H1 (cell line): ENCODE results near the gene BFSP2. TPM values are rescaled to one million over a fixed set of nuclear protein-coding genes. Genes with fewer than 3 reads are reported as not detected.

ENCODE experiments used
- CTCF ChIA-PET: fragments of 300-600 bp; sonication (Branson Sonifier 250); formaldehyde crosslinking; loops from one replicate; lab custom pipeline; 2021; ENCODE audit not compliant: partially characterized antibody; lab: Charles Lee
- POLR2A ChIA-PET: fragments of 300-600 bp; sonication (Branson Sonifier 250); formaldehyde crosslinking; loops from one replicate; lab custom pipeline; 2021; ENCODE audit warnings: inconsistent platforms; ENCODE audit not compliant: partially characterized antibody; lab: Charles Lee
- DNase-seq, 2 experiments: peaks; one replicate each; pipeline versions ENCODE4 v3.0.0 to v3.0.0-alpha.2; 2010 to 2022; ENCODE audit warnings: low spot score in 2 of 2, low read depth in 1 of 2, mixed read lengths in 1 of 2
- FAIRE-seq: peaks from 2 replicates; lab custom pipeline; 2011; peaks lifted over from hg19 to GRCh38; lab: Jason Lieb, UNC
- H2AFZ ChIP-seq: 2 replicates; pipeline ENCODE4 v1.8.1; 2012; ENCODE audit warnings: low read length, inconsistent platforms
- H2AK5ac ChIP-seq: 2 replicates; pipeline ENCODE4 v1.6.1; 2013; ENCODE audit warnings: low read depth, low read length
- H2BK120ac ChIP-seq: replicated peaks from 2 replicates; pipeline ENCODE3; 2013; ENCODE audit warnings: low read depth, low read length, inconsistent platforms
- H2BK12ac ChIP-seq: 2 replicates; pipeline ENCODE4 v1.6.1; 2013; ENCODE audit warnings: low read depth, low read length
- H2BK15ac ChIP-seq: 2 replicates; pipeline ENCODE4 v1.6.1; 2013; ENCODE audit warnings: low read length
- H2BK20ac ChIP-seq: 2 replicates; pipeline ENCODE4 v1.6.1; 2013; ENCODE audit warnings: low read length
- H2BK5ac ChIP-seq: 2 replicates; pipeline ENCODE4 v1.6.1; 2013; ENCODE audit warnings: low read depth, low read length
- H3K14ac ChIP-seq: 2 replicates; pipeline ENCODE4 v1.6.1; 2013; ENCODE audit warnings: inconsistent platforms; ENCODE audit not compliant: insufficient read length
- H3K18ac ChIP-seq: 2 replicates; pipeline ENCODE4 v1.6.1; 2013; ENCODE audit warnings: low read length; ENCODE audit errors: extremely low read depth
- H3K23ac ChIP-seq: 2 replicates; pipeline ENCODE4 v1.6.1; 2013; ENCODE audit warnings: inconsistent platforms; ENCODE audit not compliant: insufficient read length
- H3K23me2 ChIP-seq: 2 replicates; pipeline ENCODE4 v1.6.1; 2013; ENCODE audit warnings: low read depth, low read length
- H3K27ac ChIP-seq: 2 replicates; pipeline ENCODE4 v1.6.1; 2011; ENCODE audit warnings: low read depth, low read length, inconsistent platforms
- H3K27me3 ChIP-seq, 4 experiments: replicated peaks in 1 of 4; 1 replicate in 1 of 4; 2 replicates in 3 of 4; pipeline versions ENCODE4 v1.6.1 to v1.8.1; 2011 to 2013; ENCODE audit warnings: low read length in 3 of 4, mild to moderate bottlenecking in 3 of 4, inconsistent platforms in 2 of 4, mixed read lengths in 2 of 4, moderate library complexity in 1 of 4; ENCODE audit not compliant: control insufficient read depth in 3 of 4, insufficient read depth in 3 of 4; ENCODE audit errors: extremely low read depth in 1 of 4
- H3K36me3 ChIP-seq, 4 experiments: 2 replicates each; pipeline versions ENCODE4 v1.6.1 to v1.8.1; 2011 to 2013; ENCODE audit warnings: mild to moderate bottlenecking in 4 of 4, low read length in 3 of 4, moderate library complexity in 2 of 4, control low read depth in 1 of 4, inconsistent platforms in 1 of 4; ENCODE audit not compliant: insufficient read depth in 4 of 4, control insufficient read depth in 2 of 4
- H3K4ac ChIP-seq: replicated peaks from 2 replicates; pipeline ENCODE3; 2013; ENCODE audit warnings: low read length, low read depth, mixed read lengths, inconsistent platforms; ENCODE audit not compliant: insufficient read length
- H3K4me1 ChIP-seq, 4 experiments: replicated peaks in 1 of 4; 1 replicate in 1 of 4; 2 replicates in 3 of 4; pipeline versions ENCODE4 v1.6.1 to v1.8.1; 2011 to 2013; ENCODE audit warnings: low read length in 3 of 4, inconsistent platforms in 2 of 4, mixed read lengths in 1 of 4; ENCODE audit not compliant: insufficient read depth in 4 of 4, control insufficient read depth in 3 of 4
- H3K4me2 ChIP-seq, 2 experiments: 2 replicates each; pipeline versions ENCODE4 v1.6.1 to v1.8.1; 2011 to 2013; ENCODE audit warnings: low read depth in 2 of 2, low read length in 2 of 2, control low read depth in 1 of 2, inconsistent platforms in 1 of 2, mild to moderate bottlenecking in 1 of 2; ENCODE audit not compliant: insufficient read depth in 1 of 2
- H3K4me3 ChIP-seq, 4 experiments: fragments of 200-600, 300-600 bp in 1 of 4; sonication (generic), shearing (Covaris generic), sonication (Bioruptor Twin) in 1 of 4; 2 replicates each; pipeline versions ENCODE4 v1.5.1 to v1.8.1; 2011 to 2016; ENCODE audit warnings: low read length in 4 of 4, low read depth in 3 of 4, control low read depth in 2 of 4, inconsistent platforms in 2 of 4, mild to moderate bottlenecking in 2 of 4, mixed read lengths in 1 of 4, moderate library complexity in 1 of 4; ENCODE audit not compliant: insufficient read depth in 2 of 4; ENCODE audit errors: extremely low read depth in 1 of 4
- H3K56ac ChIP-seq: replicated peaks from 2 replicates; pipeline ENCODE3; 2013; ENCODE audit warnings: low read depth, mild to moderate bottlenecking, mixed read lengths, low read length, inconsistent platforms; ENCODE audit not compliant: insufficient read length
- H3K79me1 ChIP-seq: 2 replicates; pipeline ENCODE4 v1.6.1; 2013; ENCODE audit warnings: low read depth, low read length, control low read depth
- H3K79me2 ChIP-seq, 2 experiments: 2 replicates each; pipeline versions ENCODE4 v1.6.1 to v1.8.1; 2012 to 2013; ENCODE audit warnings: low read length in 2 of 2, mild to moderate bottlenecking in 2 of 2, inconsistent platforms in 1 of 2; ENCODE audit not compliant: insufficient read depth in 2 of 2, control insufficient read depth in 1 of 2
- H3K9ac ChIP-seq, 4 experiments: replicated peaks in 1 of 4; 1 replicate in 1 of 4; 2 replicates in 3 of 4; pipeline versions ENCODE4 v1.6.1 to v1.8.1; 2011 to 2013; ENCODE audit warnings: low read depth in 3 of 4, low read length in 3 of 4, control low read depth in 2 of 4, mild to moderate bottlenecking in 2 of 4, moderate library complexity in 2 of 4, inconsistent platforms in 1 of 4; ENCODE audit errors: extremely low read depth in 1 of 4
- H3K9me3 ChIP-seq, 2 experiments: 2 replicates each; pipeline versions ENCODE4 v1.6.1 to v1.8.1; 2012 to 2013; ENCODE audit warnings: mild to moderate bottlenecking in 2 of 2, moderate library complexity in 2 of 2, control low read depth in 1 of 2, inconsistent platforms in 1 of 2, low read depth in 1 of 2, low read length in 1 of 2, mixed read lengths in 1 of 2; ENCODE audit not compliant: insufficient read depth in 2 of 2
- H4K20me1 ChIP-seq, 2 experiments: replicated peaks in 1 of 2; 2 replicates each; pipeline versions ENCODE3 to v1.8.1; 2011 to 2013; ENCODE audit warnings: inconsistent platforms in 2 of 2, low read length in 2 of 2, mild to moderate bottlenecking in 1 of 2; ENCODE audit not compliant: insufficient read depth in 2 of 2, control insufficient read depth in 1 of 2
- H4K5ac ChIP-seq: 2 replicates; pipeline ENCODE4 v1.6.1; 2013; ENCODE audit warnings: low read length, low read depth, mixed read lengths, inconsistent platforms; ENCODE audit not compliant: insufficient read length
- H4K8ac ChIP-seq: 2 replicates; pipeline ENCODE4 v1.8.0; 2013; ENCODE audit warnings: mild to moderate bottlenecking, moderate library complexity, low read length, inconsistent platforms; ENCODE audit not compliant: insufficient read depth; ENCODE audit errors: extremely low read depth
- H4K91ac ChIP-seq: replicated peaks from 2 replicates; pipeline ENCODE3; 2013; ENCODE audit warnings: low read length, mixed read lengths, inconsistent platforms; ENCODE audit not compliant: insufficient read length
- ATF2 ChIP-seq: IDR thresholded peaks from 2 replicates; pipeline ENCODE4 v1.6.1; 2012; ENCODE audit warnings: low read length, inconsistent platforms
- FOSL1 ChIP-seq: IDR thresholded peaks from 2 replicates; pipeline ENCODE4 v1.6.1; 2011; ENCODE audit warnings: mild to moderate bottlenecking, low read depth, low read length, moderate library complexity; ENCODE audit not compliant: insufficient read depth
- KDM1A ChIP-seq: fragments of 200-600, 300-600 bp; sonication (generic); IDR thresholded peaks from 2 replicates; pipeline ENCODE4 v1.7.1; 2016; ENCODE audit warnings: mild to moderate bottlenecking, low read length, borderline replicate concordance
- RFX5 ChIP-seq: IDR thresholded peaks from 2 replicates; pipeline ENCODE4 v1.6.1; 2011; ENCODE audit warnings: low read depth, low read length, improper control_type of control experiment, borderline replicate concordance
- SIN3A ChIP-seq, 2 experiments: IDR thresholded peaks in 1 of 2; conservative IDR thresholded peaks in 1 of 2; 2 replicates each; pipeline ENCODE4 v1.6.1; 2011 to 2012; ENCODE audit warnings: low read length in 2 of 2, improper control_type of control experiment in 1 of 2, low read depth in 1 of 2, mild to moderate bottlenecking in 1 of 2
- SP4 ChIP-seq: IDR thresholded peaks from 2 replicates; pipeline ENCODE4 v1.6.1; 2012; ENCODE audit warnings: low read length, inconsistent platforms
- ZNF274 ChIP-seq: IDR thresholded peaks from 2 replicates; pipeline ENCODE4 v1.7.0; 2012; ENCODE audit warnings: low read length, borderline replicate concordance; ENCODE audit errors: extremely low read depth
- WGBS, 2 experiments: shearing (Covaris generic) in 1 of 2; methylation state at CpG; one replicate each; pipeline versions ENCODE4 v1.1.6 to v1.1.7; 2013 to 2015; ENCODE audit warnings: low lambda C conversion rate in 2 of 2, mixed read lengths in 2 of 2, inconsistent platforms in 1 of 2, low coverage in 1 of 2, missing lambda C conversion rate in 1 of 2; ENCODE audit not compliant: insufficient replicate concordance in 2 of 2, insufficient coverage in 1 of 2, insufficient read length in 1 of 2; ENCODE audit errors: extremely low coverage in 1 of 2, missing lambda C conversion rate in 1 of 2; 5-methylcytosine and 5-hydroxymethylcytosine counted together
- polyA plus RNA-seq, 7 experiments: library from polyadenylated mRNA; depleted of rRNA in 3 of 7; stranded (reverse) in 5 of 7; unstranded in 2 of 7; fragments of >200 nt in 5 of 7; fragments of 200-250 nt in 2 of 7; gene quantifications; 1 replicate in 5 of 7; 2 replicates in 1 of 7; 4 replicates in 1 of 7; pipeline versions ENCODE4 v1.2.1 to v1.2.3, GENCODE V29; 2011 to 2013; ENCODE audit warnings: missing spikeins in 2 of 7, mixed read lengths in 2 of 7
- total RNA-seq: library from RNA; stranded (reverse); fragmentation: NEBNext Ultra II Directional; extraction: Animal tissue kit (Norgen Biotek cat#: 25700); gene quantifications from 2 replicates; pipeline ENCODE4 v1.2.1, GENCODE V29; 2021
- TF ChIP-seq, protein P1 (sequence below): IDR thresholded peaks from 2 replicates; pipeline ENCODE4 v1.6.1; 2011; ENCODE audit warnings: low read depth, mild to moderate bottlenecking, low read length; ENCODE audit not compliant: insufficient read depth

Gene BFSP2
- total and polyA plus RNA-seq, 2 of the 8 experiments (the other 6 are each of a cell fraction or from before 2014, with no cell fraction given), result not detected

DNA sequence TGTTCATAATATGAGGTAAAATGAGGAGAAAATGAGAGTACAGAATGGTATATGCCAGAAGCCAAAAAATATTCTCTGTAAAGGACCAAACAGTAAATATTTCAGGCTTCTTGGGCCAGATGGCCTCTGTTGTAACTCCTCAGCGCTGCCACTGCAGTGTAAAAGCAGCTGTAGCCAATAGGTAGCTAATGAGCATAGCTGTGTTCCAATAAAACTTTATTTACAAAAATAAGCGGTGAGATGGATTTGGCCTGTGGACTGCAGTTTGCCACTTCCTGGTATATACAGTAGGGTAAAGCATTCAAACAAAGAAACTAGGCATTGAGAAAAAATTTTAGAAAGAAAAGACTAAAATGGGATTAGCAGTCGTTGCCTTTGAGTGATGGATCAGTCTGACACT, 51.5 kb downstream of the BFSP2 start:
- POLR2A ChIA-PET, result no interaction called here
- FAIRE-seq, result no peak

More for the DNA sequence above, 51.5 kb downstream of the BFSP2 start:
- Histone ChIP-seq H3K4me2 (no peak overlapping the region), H3K56ac (no peak overlapping the region), H3K18ac (no peak overlapping the region), H3K23ac (no peak overlapping the region), H4K20me1 (no peaks in the 10 kb centered on the region), H3K4ac (no peak overlapping the region), H2AK5ac (no peak overlapping the region), H2AFZ (no peak overlapping the region), H4K8ac (no peak overlapping the region), H2BK15ac (no peak overlapping the region), H3K27ac (no peak overlapping the region), H3K79me2 (no peaks in the 10 kb centered on the region), H2BK5ac (no peak overlapping the region), H3K4me1 (no peaks in the 10 kb centered on the region), H3K9ac (no peak overlapping the region), H3K4me3 (no peak overlapping the region)
- CTCF ChIA-PET, result no interaction called here
- TF ChIP-seq FOSL1, result no peak
- no peak for TF ChIP-seq ATF2
- TF ChIP-seq SP4, result no peak
- TF ChIP-seq, protein P1, sequence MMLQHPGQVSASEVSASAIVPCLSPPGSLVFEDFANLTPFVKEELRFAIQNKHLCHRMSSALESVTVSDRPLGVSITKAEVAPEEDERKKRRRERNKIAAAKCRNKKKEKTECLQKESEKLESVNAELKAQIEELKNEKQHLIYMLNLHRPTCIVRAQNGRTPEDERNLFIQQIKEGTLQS, result no peak
- TF ChIP-seq ZNF274, result no peak
- TF ChIP-seq KDM1A, result no peak
- no peak for TF ChIP-seq SIN3A (conservative IDR thresholded peaks at IDR 0.05 in 1 of 2, IDR thresholded peaks at IDR 0.05 in 1 of 2; ENCODE audit: low read depth in 1 of 2, low read length in 2 of 2)
- TF ChIP-seq RFX5, result no peak
- TF ChIP-seq, all 59 proteins: peak for 0
- Histone ChIP-seq H3K23me2 (no peaks in the 10 kb centered on the region), H3K27me3 (no peaks in the 10 kb centered on the region), H3K79me1 (no peaks in the 10 kb centered on the region), H3K36me3 (no peaks in the 10 kb centered on the region), H4K5ac (no peak overlapping the region), H3K9me3 (no peaks in the 10 kb centered on the region), H2BK12ac (no peak overlapping the region), H2BK20ac (no peak overlapping the region), H4K91ac (no peak overlapping the region), H3K14ac (no peak overlapping the region), H2BK120ac (no peak overlapping the region)
- 97% methylated on average over 3 of the region's 3 CpGs; no CpG with 5 or more reads in 1 of the 2 experiments for WGBS, 2 experiments
- DNase-seq, result no peak
